ENCODE results near the gene CRMP1.

DNA sequence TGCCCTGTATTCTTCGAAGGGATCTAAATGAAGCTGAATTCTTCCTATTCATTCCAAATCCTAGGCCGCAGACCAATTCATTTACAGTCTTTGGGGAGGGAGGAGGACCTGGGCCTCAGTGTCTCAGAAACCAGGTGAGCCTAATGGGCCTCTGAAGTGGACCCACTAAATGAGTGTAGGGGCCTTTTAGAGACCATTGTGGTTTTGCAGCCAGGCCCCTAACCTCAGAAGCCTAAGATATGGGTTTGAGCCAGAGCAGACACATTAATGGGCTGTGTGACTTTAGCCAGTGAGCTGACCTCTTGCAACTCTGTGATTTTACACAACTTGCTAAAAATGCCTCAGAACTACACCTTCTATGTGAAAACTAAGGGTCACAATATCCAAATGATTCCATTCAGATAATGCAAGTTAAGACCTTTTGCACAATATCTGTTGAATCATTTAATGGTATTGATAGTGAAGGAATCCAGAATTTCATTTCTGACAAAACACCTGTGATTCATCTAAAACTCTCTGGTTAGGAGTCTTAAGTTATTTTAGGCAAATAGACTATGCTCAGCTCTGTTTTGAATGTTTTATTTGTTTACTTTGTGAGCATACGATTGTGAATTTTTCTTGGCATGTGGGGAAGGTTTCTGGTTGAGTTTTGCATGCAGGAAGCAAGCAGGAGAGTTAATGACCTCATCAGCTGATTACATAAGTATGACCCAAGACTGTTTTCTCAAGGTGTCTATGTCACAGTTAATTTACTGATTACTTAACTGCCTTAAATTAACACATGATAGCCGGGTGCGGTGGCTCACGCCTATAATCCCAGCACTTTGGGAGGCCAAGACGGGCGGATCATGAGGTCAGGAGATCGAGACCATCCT, 106.8 kb downstream of the CRMP1 start:
- TF ChIP-seq, protein P1, sequence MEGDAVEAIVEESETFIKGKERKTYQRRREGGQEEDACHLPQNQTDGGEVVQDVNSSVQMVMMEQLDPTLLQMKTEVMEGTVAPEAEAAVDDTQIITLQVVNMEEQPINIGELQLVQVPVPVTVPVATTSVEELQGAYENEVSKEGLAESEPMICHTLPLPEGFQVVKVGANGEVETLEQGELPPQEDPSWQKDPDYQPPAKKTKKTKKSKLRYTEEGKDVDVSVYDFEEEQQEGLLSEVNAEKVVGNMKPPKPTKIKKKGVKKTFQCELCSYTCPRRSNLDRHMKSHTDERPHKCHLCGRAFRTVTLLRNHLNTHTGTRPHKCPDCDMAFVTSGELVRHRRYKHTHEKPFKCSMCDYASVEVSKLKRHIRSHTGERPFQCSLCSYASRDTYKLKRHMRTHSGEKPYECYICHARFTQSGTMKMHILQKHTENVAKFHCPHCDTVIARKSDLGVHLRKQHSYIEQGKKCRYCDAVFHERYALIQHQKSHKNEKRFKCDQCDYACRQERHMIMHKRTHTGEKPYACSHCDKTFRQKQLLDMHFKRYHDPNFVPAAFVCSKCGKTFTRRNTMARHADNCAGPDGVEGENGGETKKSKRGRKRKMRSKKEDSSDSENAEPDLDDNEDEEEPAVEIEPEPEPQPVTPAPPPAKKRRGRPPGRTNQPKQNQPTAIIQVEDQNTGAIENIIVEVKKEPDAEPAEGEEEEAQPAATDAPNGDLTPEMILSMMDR (IDR thresholded peaks at IDR 0.05): no peak
- no peak for TF ChIP-seq POLR2A (IDR thresholded peaks at IDR 0.05)
